PC-3 (cell line): ENCODE measurements around the gene PAX7. TPM values are rescaled to one million over a fixed set of nuclear protein-coding genes. Genes with fewer than 3 reads are reported as not detected.

Experiments
- ATAC-seq: fragments of 200-7000 bp; cut with Tn5 transposase; 2 replicates; pipeline ENCODE4 v1.9.1; 2020; ENCODE audit warnings: mild to moderate bottlenecking, moderate library complexity
- BruUV-seq: library from RNA; stranded (reverse); fragments of 400-500 nt; replicated peaks from 2 replicates; lab custom pipeline; 2021; lab: Mats Ljungman, UMichigan
- CTCF ChIA-PET: fragments of 300-600 bp; sonication (Branson Sonifier 250); formaldehyde crosslinking; loops from one replicate; lab custom pipeline; 2022; ENCODE audit warnings: antibody characterized with exemption; lab: Charles Lee
- POLR2A ChIA-PET: fragments of 300-600 bp; sonication (Branson Sonifier 250); formaldehyde crosslinking; loops from one replicate; lab custom pipeline; 2022; ENCODE audit warnings: antibody characterized with exemption; ENCODE audit not compliant: unreplicated experiment; lab: Charles Lee
- DNase-seq: peaks from one replicate; pipeline ENCODE4 v3.0.0-alpha.2; 2015
- H2AFZ ChIP-seq: fragments of 300-600 bp; sonication (generic); 2 replicates; pipeline ENCODE4 v1.6.0; 2016; ENCODE audit warnings: antibody characterized with exemption, low read length
- H3F3A ChIP-seq: fragments of 300-600 bp; sonication (generic); one replicate; pipeline ENCODE4 v1.6.0; 2017; ENCODE audit warnings: antibody characterized with exemption, low read length, control low read depth, mild to moderate bottlenecking; ENCODE audit not compliant: unreplicated experiment
- H3K27ac ChIP-seq: fragments of 300-600 bp; sonication (generic); 2 replicates; pipeline ENCODE4 v1.5.1; 2016; ENCODE audit warnings: mild to moderate bottlenecking, low read length
- H3K27me3 ChIP-seq: fragments of 300-600 bp; sonication (generic); 2 replicates; pipeline ENCODE4 v1.6.1; 2016; ENCODE audit warnings: low read length, mixed read lengths
- H3K36me3 ChIP-seq: fragments of 300-600 bp; sonication (generic); 2 replicates; pipeline ENCODE4 v1.6.1; 2016; ENCODE audit warnings: low read depth, mixed run types, low read length, mixed read lengths
- H3K4me1 ChIP-seq: fragments of 300-600 bp; sonication (generic); 2 replicates; pipeline ENCODE4 v1.5.1; 2016; ENCODE audit warnings: low read length; ENCODE audit not compliant: insufficient read depth
- H3K4me2 ChIP-seq: fragments of 300-600 bp; sonication (generic); 2 replicates; pipeline ENCODE4 v1.6.0; 2016; ENCODE audit warnings: low read length
- H3K4me3 ChIP-seq: fragments of 300-600 bp; sonication (generic); 2 replicates; pipeline ENCODE4 v1.5.1; 2016; ENCODE audit warnings: mild to moderate bottlenecking, low read length, mixed read lengths
- H3K79me2 ChIP-seq: fragments of 300-600 bp; sonication (generic); 2 replicates; pipeline ENCODE4 v1.6.1; 2017; ENCODE audit warnings: low read length, mixed read lengths
- H3K9ac ChIP-seq: fragments of 300-600 bp; sonication (generic); 2 replicates; pipeline ENCODE4 v1.6.0; 2016; ENCODE audit warnings: mild to moderate bottlenecking, low read length
- H3K9me2 ChIP-seq: fragments of 300-600 bp; sonication (generic); replicated peaks from 2 replicates; pipeline ENCODE4 v1.6.1; 2016; ENCODE audit warnings: mixed run types, low read length, mixed read lengths
- H3K9me3 ChIP-seq: fragments of 300-600 bp; sonication (generic); 2 replicates; pipeline ENCODE4 v1.6.1; 2016; ENCODE audit warnings: low read length, mixed read lengths
- H4K20me1 ChIP-seq: fragments of 300-600 bp; sonication (generic); 2 replicates; pipeline ENCODE4 v1.6.1; 2016; ENCODE audit warnings: low read length, mixed read lengths
- EZH2 ChIP-seq: fragments of 300-600 bp; sonication (generic); IDR thresholded peaks from one replicate; pipeline ENCODE4 v1.6.1; 2017; ENCODE audit warnings: antibody characterized with exemption, mild to moderate bottlenecking, low read length; ENCODE audit not compliant: unreplicated experiment
- EZH2phosphoT487 ChIP-seq: fragments of 300-600 bp; sonication (generic); IDR thresholded peaks from 2 replicates; pipeline ENCODE4 v1.6.1; 2018; ENCODE audit warnings: mild to moderate bottlenecking, antibody characterized with exemption, low read length, borderline replicate concordance
- intact Hi-C: fragments of 100-400 bp; cut with micrococcal nuclease; formaldehyde crosslinking; loops from 2 replicates; pipeline ENCODE4 v1.9.0; 2023
- total RNA-seq: library from RNA; depleted of rRNA; stranded (reverse); fragments of >200 nt; gene quantifications from 2 replicates; pipeline ENCODE4 v1.2.3, GENCODE V29; 2014
- TF ChIP-seq, protein P1 (sequence below): fragments of 300-600 bp; sonication (generic); conservative IDR thresholded peaks from 2 replicates; pipeline ENCODE4 v1.5.1; 2017; ENCODE audit warnings: antibody characterized with exemption, low read depth, mild to moderate bottlenecking, low read length

The PAX7 gene
- total RNA-seq, 1 experiment from 2014 or later, result not detected

DNA sequence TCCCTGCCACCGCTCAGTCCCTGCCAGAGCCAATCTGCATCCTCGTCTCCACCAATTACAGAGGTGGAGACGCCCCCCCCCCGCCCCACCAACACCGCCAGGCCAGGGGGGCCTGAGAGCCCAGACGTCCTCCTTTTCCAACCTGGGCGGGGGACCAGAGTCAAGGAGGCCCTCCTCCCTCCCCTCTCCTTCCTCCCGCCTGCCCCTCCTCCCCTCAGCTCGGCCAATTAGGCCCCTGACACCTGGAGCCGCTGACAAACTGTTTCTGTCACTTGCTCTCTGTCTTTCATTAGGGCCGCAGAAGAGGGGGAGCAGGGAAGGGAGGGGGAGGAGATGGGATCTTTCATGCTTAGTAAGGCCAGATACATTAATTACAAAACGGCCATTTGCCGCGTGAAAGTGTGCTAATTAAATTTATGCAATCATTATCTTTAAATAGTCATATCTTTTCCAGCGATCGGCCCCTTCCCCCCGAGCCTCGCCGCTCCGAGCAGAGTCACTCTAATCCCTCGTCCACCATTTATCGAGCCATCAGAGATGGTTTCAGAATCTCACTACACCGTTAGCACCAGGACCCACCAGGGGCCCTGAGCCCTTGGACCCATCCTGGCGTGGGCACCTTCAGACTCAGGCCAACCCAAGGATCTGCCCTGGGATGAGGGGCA is 94.7 kb downstream of the PAX7 start:
- H3K27ac ChIP-seq, result no peak overlapping the region
- H3K4me3 ChIP-seq, result no peak overlapping the region
- ATAC-seq (no peak), DNase-seq (no peak)
- no peaks in the 10 kb centered on the region for H3K9me3 ChIP-seq
- H3K79me2 ChIP-seq, result no peaks in the 10 kb centered on the region
- H2AFZ ChIP-seq, result no peak overlapping the region
- H4K20me1 ChIP-seq, result no peaks in the 10 kb centered on the region
- TF ChIP-seq, protein P1, sequence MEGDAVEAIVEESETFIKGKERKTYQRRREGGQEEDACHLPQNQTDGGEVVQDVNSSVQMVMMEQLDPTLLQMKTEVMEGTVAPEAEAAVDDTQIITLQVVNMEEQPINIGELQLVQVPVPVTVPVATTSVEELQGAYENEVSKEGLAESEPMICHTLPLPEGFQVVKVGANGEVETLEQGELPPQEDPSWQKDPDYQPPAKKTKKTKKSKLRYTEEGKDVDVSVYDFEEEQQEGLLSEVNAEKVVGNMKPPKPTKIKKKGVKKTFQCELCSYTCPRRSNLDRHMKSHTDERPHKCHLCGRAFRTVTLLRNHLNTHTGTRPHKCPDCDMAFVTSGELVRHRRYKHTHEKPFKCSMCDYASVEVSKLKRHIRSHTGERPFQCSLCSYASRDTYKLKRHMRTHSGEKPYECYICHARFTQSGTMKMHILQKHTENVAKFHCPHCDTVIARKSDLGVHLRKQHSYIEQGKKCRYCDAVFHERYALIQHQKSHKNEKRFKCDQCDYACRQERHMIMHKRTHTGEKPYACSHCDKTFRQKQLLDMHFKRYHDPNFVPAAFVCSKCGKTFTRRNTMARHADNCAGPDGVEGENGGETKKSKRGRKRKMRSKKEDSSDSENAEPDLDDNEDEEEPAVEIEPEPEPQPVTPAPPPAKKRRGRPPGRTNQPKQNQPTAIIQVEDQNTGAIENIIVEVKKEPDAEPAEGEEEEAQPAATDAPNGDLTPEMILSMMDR, result no peak
- no peak for TF ChIP-seq EZH2
- TF ChIP-seq EZH2phosphoT487, result no peak
- H3F3A ChIP-seq, result no peaks in the 10 kb centered on the region
- H3K27me3 ChIP-seq, result peaks cover 49% of the 10 kb centered on the region
- H3K9ac ChIP-seq, result no peak overlapping the region
- ChIA-PET POLR2A (no interaction called here), CTCF (no interaction called here)
- H3K4me2 ChIP-seq, result no peak overlapping the region
- BruUV-seq, result no TSS peak
- no peaks in the 10 kb centered on the region for H3K9me2 ChIP-seq
- 0 out of 2 replicates have a peak, but pooled peaks cover under 1% of the 10 kb centered on the region for H3K4me1 ChIP-seq
- no peaks in the 10 kb centered on the region for H3K36me3 ChIP-seq
- intact Hi-C loops, result no loop called here

DNA sequence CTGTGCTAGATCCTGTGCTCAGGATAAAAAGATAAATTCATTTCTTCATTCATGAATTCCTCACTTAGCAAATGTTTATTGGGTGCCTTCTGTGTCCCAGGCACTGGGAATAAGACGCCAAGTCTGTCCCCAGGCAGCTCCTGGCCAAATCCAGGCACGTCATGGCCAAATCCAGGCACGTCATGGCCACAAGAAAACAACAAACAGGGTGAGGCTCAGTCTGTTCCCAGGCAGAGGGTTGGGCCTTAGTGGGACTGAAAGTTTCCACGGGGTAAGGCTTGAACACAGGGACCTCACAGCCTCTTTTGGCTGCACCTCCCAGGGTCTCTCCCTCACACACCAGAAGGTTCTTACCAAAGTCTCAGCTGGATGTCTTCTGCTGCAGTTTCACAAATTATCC is 95.7 kb downstream of the PAX7 start:
- CTCF ChIA-PET, result no interaction called here
- Histone ChIP-seq H3K79me2 (no peaks in the 10 kb centered on the region), H3K27me3 (peaks cover 49% of the 10 kb centered on the region), H3K36me3 (no peaks in the 10 kb centered on the region), H3K27ac (no peak overlapping the region), H3K4me2 (no peak overlapping the region), H3K4me1 (no peaks in the 10 kb centered on the region), H3K4me3 (no peak overlapping the region), H3K9me3 (no peaks in the 10 kb centered on the region), H3K9me2 (no peaks in the 10 kb centered on the region), H3F3A (no peaks in the 10 kb centered on the region), H3K9ac (no peak overlapping the region), H4K20me1 (no peaks in the 10 kb centered on the region), H2AFZ (no peak overlapping the region)
- POLR2A ChIA-PET, result no interaction called here
- intact Hi-C loops, result no loop called here
- no TSS peak for BruUV-seq
- no peak for DNase-seq
- no peak for ATAC-seq
- TF ChIP-seq, protein P1, result no peak
- no peak for TF ChIP-seq EZH2phosphoT487
- TF ChIP-seq EZH2, result no peak

DNA sequence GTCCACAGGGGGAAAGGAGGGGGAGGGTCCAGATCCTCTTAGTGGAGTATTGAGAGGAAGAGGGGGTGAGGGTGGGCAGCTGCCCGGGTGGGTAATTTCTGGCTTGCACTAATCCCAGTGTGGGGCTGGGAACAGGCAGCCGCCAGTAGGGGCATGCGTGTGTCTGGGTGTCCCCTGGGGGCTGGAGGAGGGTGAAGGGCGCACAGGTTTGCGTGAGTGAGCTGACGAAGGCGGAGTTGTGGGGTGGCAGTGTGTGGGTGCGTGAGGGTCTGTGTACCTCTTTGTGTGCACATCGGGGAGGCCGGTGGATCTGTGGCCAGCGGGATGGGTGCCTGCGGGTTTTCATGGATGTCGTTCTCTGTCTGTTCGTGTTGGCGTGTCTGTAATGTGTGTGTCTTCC is 97.3 kb downstream of the PAX7 start:
- Histone ChIP-seq H2AFZ (no peak overlapping the region), H3K4me2 (no peak overlapping the region), H3F3A (no peaks in the 10 kb centered on the region), H3K9ac (no peak overlapping the region), H3K9me3 (no peaks in the 10 kb centered on the region), H3K27me3 (peaks cover 61% of the 10 kb centered on the region), H3K27ac (no peak overlapping the region), H3K36me3 (no peaks in the 10 kb centered on the region), H3K4me1 (no peaks in the 10 kb centered on the region), H3K9me2 (no peaks in the 10 kb centered on the region), H3K4me3 (no peak overlapping the region), H3K79me2 (no peaks in the 10 kb centered on the region), H4K20me1 (no peaks in the 10 kb centered on the region)
- BruUV-seq, result no TSS peak
- DNase-seq (no peak), ATAC-seq (no peak)
- ChIA-PET POLR2A (no interaction called here), CTCF (no interaction called here)
- intact Hi-C loops, result no loop called here
- TF ChIP-seq, protein P1, result no peak
- TF ChIP-seq EZH2phosphoT487, result no peak
- no peak for TF ChIP-seq EZH2
